ENCODE measurements around the gene CDC14A. TPM values are rescaled to one million over a fixed set of nuclear protein-coding genes. Genes with fewer than 3 reads are reported as not detected.

Gene CDC14A
- total RNA-seq, 4 donors from 2014 or later, result 9.0 to 32.4 (median 23.0) TPM

DNA sequence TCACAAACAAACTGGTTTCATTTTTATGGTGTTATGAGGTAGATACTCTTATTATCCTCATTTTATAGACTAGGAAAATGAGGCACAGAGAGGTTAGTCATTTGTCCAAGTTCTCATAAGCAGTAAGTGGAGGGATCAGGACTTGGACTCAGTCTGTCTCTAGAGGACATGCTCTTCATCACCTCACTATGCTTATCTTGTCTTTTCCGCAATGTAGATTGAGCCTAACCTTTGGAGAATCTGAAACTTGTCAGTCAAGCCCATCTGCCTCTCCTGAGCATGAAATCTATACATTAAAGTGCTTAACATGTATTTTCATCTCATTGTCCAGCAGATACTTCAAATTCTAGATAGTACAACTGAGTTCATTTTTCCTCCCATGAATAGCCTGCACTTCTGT, 11.8 kb upstream of the CDC14A start:
- intact Hi-C loops (cut with DNase I; ENCODE audit: low total_unique reads), result no loop called here
- H3K27me3 ChIP-seq, result no peaks in the 10 kb centered on the region
- DNase-seq, result no peak
- no peak overlapping the region for H3K4me3 ChIP-seq
- H3K4me1 ChIP-seq, result no peaks in the 10 kb centered on the region
- H3K27ac ChIP-seq, result no peak overlapping the region
- TF ChIP-seq POLR2A (IDR thresholded peaks at IDR 0.05) (no peak), CTCF (IDR thresholded peaks at IDR 0.05) (no peak)
- H3K9me3 ChIP-seq, result no peaks in the 10 kb centered on the region
- H3K36me3 ChIP-seq, result no peaks in the 10 kb centered on the region

DNA sequence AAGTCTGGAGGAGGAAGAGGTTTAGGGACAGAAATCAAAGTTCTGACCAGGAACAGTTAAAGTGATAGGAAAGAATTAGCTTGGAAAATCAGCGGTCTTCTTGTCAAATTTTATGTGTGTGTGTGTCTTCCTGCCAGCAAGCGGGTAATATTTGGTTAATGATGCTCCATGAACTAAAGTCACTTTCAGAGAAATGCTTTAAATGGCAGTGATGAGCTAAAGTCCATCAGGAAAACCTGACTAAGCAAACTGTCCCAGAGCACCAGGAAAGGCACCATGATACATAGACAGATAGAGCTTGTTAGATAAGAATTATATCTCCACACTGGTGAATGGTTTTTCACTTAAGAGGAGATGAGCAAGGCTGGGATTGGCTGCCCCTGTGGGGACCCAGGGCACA, 10.0 kb upstream of the CDC14A start:
- H3K9me3 ChIP-seq, result no peaks in the 10 kb centered on the region
- H3K27ac ChIP-seq, result no peak overlapping the region
- TF ChIP-seq POLR2A (IDR thresholded peaks at IDR 0.05) (no peak), CTCF (IDR thresholded peaks at IDR 0.05) (no peak)
- intact Hi-C loops (cut with DNase I; ENCODE audit: low total_unique reads), result no loop called here
- no peaks in the 10 kb centered on the region for H3K36me3 ChIP-seq
- no peak for DNase-seq
- no peaks in the 10 kb centered on the region for H3K4me1 ChIP-seq
- no peaks in the 10 kb centered on the region for H3K27me3 ChIP-seq
- H3K4me3 ChIP-seq, result no peak overlapping the region

DNA sequence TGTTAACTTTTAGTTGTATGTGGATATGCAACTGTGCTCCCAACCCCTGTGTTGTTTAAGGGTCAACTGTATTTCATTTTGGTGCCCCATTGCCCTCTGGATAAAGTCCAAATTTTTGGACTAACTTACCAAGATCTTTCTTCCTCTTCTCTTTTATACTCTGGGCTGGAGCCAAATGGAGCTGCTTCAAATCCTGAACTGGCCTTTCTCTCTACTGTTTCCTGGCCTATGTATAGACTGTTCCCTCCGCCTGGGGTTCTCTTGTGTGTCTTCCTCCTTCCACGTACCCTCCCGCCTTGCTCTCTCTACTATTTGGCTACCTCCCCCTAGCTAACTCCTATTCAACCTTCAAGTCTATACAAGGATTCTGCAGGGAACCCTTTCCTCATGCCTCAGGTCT, 8.4 kb upstream of the CDC14A start:
- DNase-seq, result no peak
- Histone ChIP-seq H3K9me3 (no peaks in the 10 kb centered on the region), H3K36me3 (no peaks in the 10 kb centered on the region), H3K4me1 (no peaks in the 10 kb centered on the region), H3K4me3 (no peak overlapping the region), H3K27ac (no peak overlapping the region), H3K27me3 (no peaks in the 10 kb centered on the region)
- intact Hi-C loops (cut with DNase I; ENCODE audit: low total_unique reads), result no loop called here
- no peak for TF ChIP-seq POLR2A (IDR thresholded peaks at IDR 0.05)
- TF ChIP-seq CTCF (IDR thresholded peaks at IDR 0.05), result no peak

DNA sequence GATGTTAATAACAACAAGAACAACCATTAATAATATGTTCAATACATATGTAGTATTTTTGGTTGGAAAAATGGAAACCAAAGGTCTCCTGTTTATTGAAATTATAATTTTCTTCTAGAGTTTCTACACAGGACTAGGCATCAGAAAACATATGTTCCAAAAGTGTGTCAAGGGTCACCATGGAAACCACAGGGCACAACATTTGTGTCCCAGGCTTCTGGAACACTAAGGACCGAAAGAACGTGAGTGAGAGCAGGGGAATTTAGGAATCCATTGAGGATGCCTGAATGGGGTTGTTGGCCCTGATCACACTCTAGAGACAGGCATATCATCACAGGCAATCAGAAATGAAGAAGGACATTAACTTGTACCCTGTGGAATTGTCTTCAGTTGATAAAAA, 7.5 kb upstream of the CDC14A start:
- intact Hi-C loops (cut with DNase I; ENCODE audit: low total_unique reads), result no loop called here
- no peak for TF ChIP-seq POLR2A (IDR thresholded peaks at IDR 0.05)
- no peak for TF ChIP-seq CTCF (IDR thresholded peaks at IDR 0.05)

DNA sequence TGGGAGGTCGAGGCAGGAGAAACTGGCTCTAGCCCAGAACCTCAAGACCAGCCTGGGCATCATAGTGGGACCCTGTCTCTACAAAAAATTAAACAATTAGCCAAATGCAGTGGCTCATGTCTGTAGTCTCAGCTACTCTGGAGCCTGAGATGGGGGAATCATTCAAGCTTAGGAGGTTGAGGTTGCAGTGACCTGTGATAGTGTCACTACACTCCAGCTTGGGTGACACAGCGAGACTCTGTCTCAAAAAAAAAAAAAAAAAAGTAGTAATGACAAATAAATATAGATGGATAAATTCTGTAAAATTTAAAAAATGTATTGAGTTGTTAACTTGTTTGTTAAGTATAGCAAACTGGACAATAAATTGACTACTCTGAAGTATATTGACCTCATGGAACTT, 5.9 kb upstream of the CDC14A start:
- Histone ChIP-seq H3K27me3 (no peaks in the 10 kb centered on the region), H3K36me3 (no peaks in the 10 kb centered on the region), H3K4me1 (no peaks in the 10 kb centered on the region), H3K4me3 (no peak overlapping the region), H3K9me3 (no peaks in the 10 kb centered on the region), H3K27ac (no peak overlapping the region)
- no peak for TF ChIP-seq POLR2A (IDR thresholded peaks at IDR 0.05)
- TF ChIP-seq CTCF (IDR thresholded peaks at IDR 0.05), result no peak
- intact Hi-C loops (cut with DNase I; ENCODE audit: low total_unique reads), result no loop called here
- no peak for DNase-seq

More for the DNA sequence above, 7.5 kb upstream of the CDC14A start:
- H3K27ac ChIP-seq, result no peak overlapping the region
- no peak overlapping the region for H3K4me3 ChIP-seq
- H3K9me3 ChIP-seq, result no peaks in the 10 kb centered on the region
- H3K27me3 ChIP-seq, result no peaks in the 10 kb centered on the region
- H3K36me3 ChIP-seq, result no peaks in the 10 kb centered on the region
- H3K4me1 ChIP-seq, result no peaks in the 10 kb centered on the region
- no peak for DNase-seq

All from uterus (tissue), 4 donors.